Stomach (tissue), 9 donors: Measurements from ENCODE around the gene KRT80. TPM values are rescaled to one million over a fixed set of nuclear protein-coding genes. Genes with fewer than 3 reads are reported as not detected.

Source experiments
- DNase-seq, 2 donors: peaks; one replicate each; pipeline versions ENCODE4 v3.0.0 to v3.0.0-alpha.2; 2013 to 2019
- H3K27ac ChIP-seq, 5 donors: fragments of 200-600 bp in 4 of 5; sonication (generic) in 4 of 5; one replicate each; pipeline ENCODE4 v1.5.1; 2013 to 2019; ENCODE audit warnings: mild to moderate bottlenecking in 1 of 5, moderate library complexity in 1 of 5
- H3K27me3 ChIP-seq, 3 donors: fragments of 200-600 bp; sonication (generic); one replicate each; pipeline ENCODE4 v1.5.1; 2017 to 2019; ENCODE audit warnings: mixed run types in 1 of 3
- H3K36me3 ChIP-seq, 4 donors: fragments of 200-600 bp; sonication (generic); 1 replicate in 3 of 4; 2 replicates in 1 of 4; pipeline ENCODE4 v1.5.1; 2016 to 2019
- H3K4me1 ChIP-seq, 4 donors: fragments of 200-600 bp; sonication (generic); one replicate each; pipeline ENCODE4 v1.5.1; 2016 to 2019
- H3K4me3 ChIP-seq, 4 donors: fragments of 200-600 bp; sonication (generic) in 3 of 4; one replicate each; pipeline ENCODE4 v1.5.1; 2016 to 2019; ENCODE audit warnings: mild to moderate bottlenecking in 1 of 4
- H3K9me3 ChIP-seq, 4 donors: fragments of 200-600 bp; sonication (generic); one replicate each; pipeline ENCODE4 v1.5.1; 2016 to 2019
- CTCF ChIP-seq, 7 experiments: fragments of 450-650 bp in 4 of 7; fragments of 200-600 bp in 3 of 7; sonication (generic) in 3 of 7; IDR thresholded peaks; one replicate each; pipeline ENCODE4 v1.5.1; 2016 to 2019; ENCODE audit warnings: antibody characterized with exemption in 7 of 7, control low read depth in 2 of 7, mild to moderate bottlenecking in 1 of 7
- EP300 ChIP-seq: sonication (generic); formaldehyde crosslinking; IDR thresholded peaks from one replicate; pipeline ENCODE4 v1.6.1; 2017; ENCODE audit warnings: antibody characterized with exemption
- POLR2A ChIP-seq, 4 donors: fragments of 450-650 bp; IDR thresholded peaks; one replicate each; pipeline ENCODE4 v1.6.1; 2016; ENCODE audit warnings: antibody characterized with exemption in 4 of 4, control low read depth in 2 of 4, mild to moderate bottlenecking in 1 of 4, moderate library complexity in 1 of 4
- POLR2AphosphoS5 ChIP-seq, 3 donors: sonication (generic); formaldehyde crosslinking; IDR thresholded peaks; one replicate each; pipeline ENCODE4 v1.6.1; 2016; ENCODE audit warnings: antibody characterized with exemption in 3 of 3
- WGBS, 5 donors: extraction: QIAGEN DNeasy Blood & Tissue Kit in 3 of 5; methylation state at CpG; one replicate each; pipeline versions ENCODE4 v1.1.5 to v1.1.7; 2013 to 2018; 5-methylcytosine and 5-hydroxymethylcytosine counted together
- intact Hi-C: fragments of 100-400 bp; cut with DNase I; formaldehyde crosslinking; loops from one replicate; pipeline ENCODE4 v1.15.1; 2023; ENCODE audit warnings: low total_unique reads
- polyA plus RNA-seq, 3 donors: library from polyadenylated mRNA; stranded (reverse); fragments of 200-250 nt; gene quantifications; one replicate each; pipeline ENCODE4 v1.2.3, GENCODE V29; 2013
- total RNA-seq, 5 donors: library from RNA; depleted of rRNA; stranded (reverse); fragments of >200 nt; gene quantifications; one replicate each; pipeline versions ENCODE4 v1.1.0 to v1.2.3, GENCODE V29; 2014 to 2016
- donor health status: healthy with polysubstance abuse.
- donor health status: Bipolar disorder and iron deficiency.
- donor health status: healthy.

The KRT80 gene
- total and polyA plus RNA-seq, 8 donors = 0.29 to 3.7 (median 0.45) TPM; not detected in 3

GRCh38 chr12:52169886-52170285, 21.9 kb downstream of the KRT80 start:
- Histone ChIP-seq H3K9me3 (no peaks in the 10 kb centered on the region), H3K36me3 (no peaks in the 10 kb centered on the region), H3K4me3 (no peak overlapping the region), H3K4me1 (peaks cover 0 to 2% (median 0%) of the 10 kb centered on the region in 4 donors), H3K27me3 (no peaks in the 10 kb centered on the region), H3K27ac (no peak overlapping the region)
- WGBS, 5 donors = 67 to 100% (median 88%) methylated on average over 1 of the region's 1 CpG
- intact Hi-C loops = no loop called here
- TF ChIP-seq CTCF (IDR thresholded peaks at IDR 0.05) = no peak
- no peak for TF ChIP-seq POLR2AphosphoS5 (IDR thresholded peaks at IDR 0.05)
- no peak for TF ChIP-seq EP300
- TF ChIP-seq POLR2A (IDR thresholded peaks at IDR 0.05) = no peak
- no peak for DNase-seq

- TF ChIP-seq CTCF (IDR thresholded peaks at IDR 0.05) (no peak), POLR2AphosphoS5 (IDR thresholded peaks at IDR 0.05) (peak in 2 of 3 donors; percentile 13 to 67)
These were observed 23.6 kb downstream of the KRT80 start for GRCh38 chr12:52168019-52168717.

GRCh38 chr12:52167526-52167925, 24.3 kb downstream of the KRT80 start:
- intact Hi-C loops = no loop called here
- Histone ChIP-seq H3K4me3 (no peak overlapping the region), H3K27ac (no peak overlapping the region), H3K4me1 (peaks cover 6 to 13% (median 9%) of the 10 kb centered on the region in 4 donors), H3K27me3 (no peaks in the 10 kb centered on the region), H3K9me3 (no peaks in the 10 kb centered on the region), H3K36me3 (no peaks in the 10 kb centered on the region)
- TF ChIP-seq POLR2AphosphoS5 (IDR thresholded peaks at IDR 0.05) (no peak), POLR2A (IDR thresholded peaks at IDR 0.05) (no peak), EP300 (no peak), CTCF (IDR thresholded peaks at IDR 0.05) (no peak)
- no peak for DNase-seq
- 33 to 51% (median 50%) methylated on average over 3 of the region's 3 CpGs for WGBS, 5 donors

More at GRCh38 chr12:52168019-52168717, 23.6 kb downstream of the KRT80 start:
- H3K36me3 ChIP-seq = no peaks in the 10 kb centered on the region
- H3K27me3 ChIP-seq = no peaks in the 10 kb centered on the region
- no peak overlapping the region for H3K4me3 ChIP-seq
- DNase-seq = peak; percentile 67 to 81
- peaks cover 6 to 13% (median 9%) of the 10 kb centered on the region in 4 donors for H3K4me1 ChIP-seq
- intact Hi-C loops = no loop called here
- WGBS, 5 donors = 64 to 80% (median 68%) methylated on average over 8 to 12 of the region's 12 CpGs
- H3K27ac ChIP-seq = peak overlapping the region in 3 of 5 donors; percentile 31 to 46 (median 41)
- no peaks in the 10 kb centered on the region for H3K9me3 ChIP-seq

GRCh38 chr12:52166672-52167071, 25.1 kb downstream of the KRT80 start:
- H3K4me1 ChIP-seq = peaks cover 6 to 13% (median 9%) of the 10 kb centered on the region in 4 donors
- no peak for TF ChIP-seq CTCF (IDR thresholded peaks at IDR 0.05)
- WGBS, 5 donors = 78 to 87% (median 84%) methylated on average over 1 of the region's 1 CpG

More at GRCh38 chr12:52166672-52167071, 25.1 kb downstream of the KRT80 start:
- Histone ChIP-seq H3K27me3 (no peaks in the 10 kb centered on the region), H3K36me3 (no peaks in the 10 kb centered on the region), H3K9me3 (no peaks in the 10 kb centered on the region), H3K4me3 (no peak overlapping the region), H3K27ac (no peak overlapping the region)
- intact Hi-C loops = no loop called here
- DNase-seq = no peak
